ENCODE measurements around the gene HMGN3.

HMGN3 gene

GRCh38 chr6:79189760-79190350 lies 44.6 kb downstream of the HMGN3 start:
- H3K4me3 ChIP-seq (ENCODE audit: low read depth, low read length), result no peak overlapping the region
- DNase-seq (ENCODE audit: low read depth), result no peak

DNA sequence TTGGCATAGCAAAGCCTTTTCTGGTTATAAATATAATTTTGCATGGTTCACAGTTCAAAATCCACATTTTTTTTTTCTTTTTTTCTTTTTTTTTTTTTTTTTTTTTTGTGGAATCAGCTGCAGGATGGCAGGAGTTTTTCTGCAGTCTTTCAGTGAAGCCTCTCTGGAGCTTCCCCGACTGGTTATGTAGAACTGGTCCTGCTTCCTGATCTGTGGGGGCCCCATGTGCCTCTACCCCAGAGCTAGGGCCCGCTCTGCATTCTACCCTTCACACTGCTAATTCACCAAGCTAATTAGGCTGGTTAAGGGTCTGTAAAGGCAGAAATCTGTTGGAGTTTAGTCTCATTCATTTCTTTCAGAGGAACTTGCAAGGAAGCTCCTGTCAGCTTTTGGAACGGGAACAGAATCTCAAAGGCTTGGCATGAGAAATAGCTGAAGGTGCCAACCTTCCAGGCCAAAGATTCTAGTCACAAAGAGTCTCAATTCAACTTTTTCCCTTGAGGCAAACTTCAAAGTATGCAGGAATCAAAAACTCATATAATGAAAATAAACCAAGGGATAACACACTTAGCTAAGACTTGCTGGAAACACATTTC lies 45.5 kb downstream of the HMGN3 start:
- no peak for DNase-seq (ENCODE audit: low read depth)
- H3K4me3 ChIP-seq (ENCODE audit: low read depth, low read length), result no peak overlapping the region

DNA sequence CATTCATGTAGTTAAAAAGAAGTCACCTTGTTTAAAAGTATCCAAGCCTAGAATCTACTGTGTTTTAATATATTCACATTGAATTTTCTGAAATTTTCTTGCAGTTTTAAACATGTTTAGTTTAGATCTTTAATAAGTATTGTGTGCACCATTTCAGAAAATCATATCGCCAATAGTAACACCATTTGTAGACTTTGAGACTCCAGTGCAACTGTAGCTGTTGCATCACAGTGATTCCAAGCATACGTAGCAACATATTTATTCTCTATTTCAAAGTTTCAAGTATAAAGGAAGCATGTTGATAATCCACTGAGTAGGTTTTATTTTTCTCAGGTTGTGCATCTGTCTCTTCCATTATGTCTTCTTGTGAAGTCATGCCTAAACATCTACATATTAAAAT lies 46.4 kb downstream of the HMGN3 start:
- DNase-seq (ENCODE audit: low read depth), result no peak
- no peak overlapping the region for H3K4me3 ChIP-seq (ENCODE audit: low read depth, low read length)

DNA sequence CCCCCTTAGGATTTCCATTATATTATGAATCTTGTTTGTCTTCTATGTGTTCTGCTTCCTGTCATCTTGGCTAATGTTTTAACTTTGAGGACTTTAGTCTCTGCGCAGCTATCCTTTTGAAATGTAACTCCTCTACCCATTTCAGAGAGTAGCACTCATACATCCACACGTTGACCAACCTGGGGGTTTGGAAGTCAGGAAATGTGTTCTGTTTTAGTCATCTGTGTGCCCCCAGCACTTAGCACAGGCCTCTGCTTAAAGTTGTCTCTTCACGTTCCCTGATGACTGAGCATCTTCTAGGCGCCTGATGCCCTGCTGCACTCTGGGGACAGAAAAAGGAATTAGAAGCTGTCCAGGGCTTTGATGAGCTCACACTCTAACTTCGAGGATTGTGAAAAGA lies 47.9 kb downstream of the HMGN3 start:
- DNase-seq (ENCODE audit: low read depth), result no peak
- no peak overlapping the region for H3K4me3 ChIP-seq (ENCODE audit: low read depth, low read length)

GRCh38 chr6:79184641-79185040 lies 49.8 kb downstream of the HMGN3 start:
- H3K4me3 ChIP-seq (ENCODE audit: low read depth, low read length), result no peak overlapping the region
- no peak for DNase-seq (ENCODE audit: low read depth)

DNA sequence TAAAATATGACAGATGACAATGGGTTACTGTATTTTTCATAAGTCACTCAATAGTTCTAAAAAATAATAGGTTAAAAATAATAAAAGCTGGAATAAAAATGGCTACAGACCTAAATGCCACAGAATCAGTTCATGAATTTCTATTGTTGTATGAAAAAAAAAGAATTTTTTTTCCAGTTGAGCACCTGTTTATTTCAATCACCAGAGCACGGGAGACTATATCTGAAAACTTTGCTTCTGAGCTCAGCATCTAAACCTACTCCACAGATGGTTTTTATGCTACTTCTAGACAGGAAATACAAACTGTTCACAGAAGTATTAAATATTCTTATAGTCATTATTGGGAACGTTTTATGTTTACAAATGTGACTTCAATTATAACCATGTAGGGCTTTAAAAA lies 50.4 kb downstream of the HMGN3 start:
- no peak for DNase-seq (ENCODE audit: low read depth)
- H3K4me3 ChIP-seq (ENCODE audit: low read depth, low read length), result no peak overlapping the region

GRCh38 chr6:79180052-79180451 lies 54.4 kb downstream of the HMGN3 start:
- no peak overlapping the region for H3K4me3 ChIP-seq (ENCODE audit: low read depth, low read length)
- DNase-seq (ENCODE audit: low read depth), result no peak

- no peak overlapping the region for H3K4me3 ChIP-seq (ENCODE audit: low read depth, low read length)
- no peak for DNase-seq (ENCODE audit: low read depth)
Observed at GRCh38 chr6:79173378-79173777, 61.1 kb downstream of the HMGN3 start.

GRCh38 chr6:79170959-79171358 lies 63.5 kb downstream of the HMGN3 start:
- DNase-seq (ENCODE audit: low read depth), result peak; percentile 81
- H3K4me3 ChIP-seq (ENCODE audit: low read depth, low read length), result no peak overlapping the region

- DNase-seq (ENCODE audit: low read depth), result no peak
- no peak overlapping the region for H3K4me3 ChIP-seq (ENCODE audit: low read depth, low read length)
Observed at GRCh38 chr6:79170431-79170830, 64.1 kb downstream of the HMGN3 start.

DNA sequence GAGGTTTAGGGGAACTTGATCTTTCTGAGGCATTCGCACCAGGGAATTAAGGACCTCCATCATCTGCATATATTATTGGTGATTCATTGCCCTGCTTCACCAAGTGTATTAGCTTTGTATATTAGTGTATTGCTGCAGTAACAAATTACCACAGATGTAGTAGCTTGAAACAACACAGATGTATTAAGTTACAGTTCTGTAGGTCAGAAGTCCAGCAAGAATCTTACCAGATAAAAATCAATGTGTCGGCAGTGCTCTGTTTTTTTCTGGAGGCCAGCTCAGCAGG lies 65.8 kb downstream of the HMGN3 start:
- DNase-seq (ENCODE audit: low read depth), result peak; percentile 54
- no peak overlapping the region for H3K4me3 ChIP-seq (ENCODE audit: low read depth, low read length)

GRCh38 chr6:79167931-79168694 lies 66.4 kb downstream of the HMGN3 start:
- H3K4me3 ChIP-seq (ENCODE audit: low read depth, low read length), result no peak overlapping the region
- peak; percentile 25 for DNase-seq (ENCODE audit: low read depth)

- DNase-seq (ENCODE audit: low read depth), result no peak
- H3K4me3 ChIP-seq (ENCODE audit: low read depth, low read length), result no peak overlapping the region
Observed at GRCh38 chr6:79159846-79160245, 74.6 kb downstream of the HMGN3 start.

DNA sequence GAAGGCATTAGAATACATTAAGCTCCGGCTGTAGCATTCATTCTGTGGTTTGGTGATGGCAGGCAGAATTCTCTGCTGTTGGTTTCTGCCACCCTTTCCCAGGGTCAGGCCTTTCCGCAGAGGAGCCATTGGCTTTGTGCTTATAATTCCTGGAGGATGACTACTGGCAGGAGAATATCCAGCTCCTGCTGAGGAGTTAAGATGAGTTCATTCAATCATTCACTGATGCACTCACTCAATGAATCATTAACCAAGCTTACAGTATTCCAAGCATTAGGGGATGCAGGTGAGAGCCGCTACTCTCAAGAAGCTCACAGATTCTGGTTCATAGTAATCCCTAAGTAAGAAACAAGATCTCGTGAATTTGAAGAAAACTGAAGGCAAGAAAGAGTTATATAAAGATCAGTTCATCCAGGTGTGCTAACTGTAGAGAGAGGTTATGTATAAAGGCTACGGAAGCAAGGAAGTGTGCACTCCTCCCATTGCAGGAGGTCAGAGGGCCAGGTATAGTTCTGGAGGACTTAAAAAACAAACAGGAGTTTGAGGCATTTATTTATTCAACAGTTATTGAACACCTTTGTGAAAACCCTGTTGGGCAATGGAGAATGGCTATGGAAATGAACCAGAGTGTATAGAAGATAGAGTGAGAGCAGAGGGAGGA lies 75.5 kb downstream of the HMGN3 start:
- no peak for DNase-seq (ENCODE audit: low read depth)
- no peak overlapping the region for H3K4me3 ChIP-seq (ENCODE audit: low read depth, low read length)

- no peak for DNase-seq (ENCODE audit: low read depth)
- H3K4me3 ChIP-seq (ENCODE audit: low read depth, low read length), result no peak overlapping the region
Observed at GRCh38 chr6:79157961-79158644, 76.4 kb downstream of the HMGN3 start.

- no peak overlapping the region for H3K4me3 ChIP-seq (ENCODE audit: low read depth, low read length)
- DNase-seq (ENCODE audit: low read depth), result no peak
Observed at GRCh38 chr6:79152269-79152737, 82.2 kb downstream of the HMGN3 start.
